K562 (cell line): ENCODE measurements around the gene TSPOAP1. TPM values are rescaled to one million over a fixed set of nuclear protein-coding genes. Genes with fewer than 3 reads are reported as not detected.

Source experiments
- ATF7 ChIP-seq: fragments of 450-650 bp; IDR thresholded peaks from 2 replicates; pipeline ENCODE4 v1.7.1; 2014; ENCODE audit warnings: mild to moderate bottlenecking, moderate library complexity
- E2F3 ChIP-seq: fragments of 250-450 bp; sonication (Bioruptor Pico); IDR thresholded peaks from 2 replicates; pipeline ENCODE4 v1.4.0; 2020; ENCODE audit warnings: mild to moderate bottlenecking
- SNRNP70 ChIP-seq: fragments of 200-400 bp; formaldehyde crosslinking; optimal IDR thresholded peaks from 2 replicates; pipeline ENCODE3; 2017; ENCODE audit warnings: low read depth, low read length
- SREBF1 ChIP-seq: fragments of 150-350 bp; IDR thresholded peaks from 2 replicates; pipeline ENCODE4 v1.6.1; 2014; ENCODE audit warnings: antibody characterized with exemption, low read depth, low read length, borderline replicate concordance
- TAF7 ChIP-seq: fragments of 450-650 bp; IDR thresholded peaks from 2 replicates; pipeline ENCODE4 v1.6.1; 2016; ENCODE audit warnings: missing genetic modification characterization, missing compliant biosample characterization
- XRCC5 ChIP-seq: fragments of 200-400 bp; formaldehyde crosslinking; IDR thresholded peaks from 2 replicates; pipeline ENCODE4 v1.6.1; 2017; ENCODE audit warnings: low read depth, mild to moderate bottlenecking, low read length
- ZBTB8A ChIP-seq: fragments of 450-650 bp; IDR thresholded peaks from 2 replicates; pipeline ENCODE4 v1.6.1; 2018; ENCODE audit warnings: mild to moderate bottlenecking, moderate library complexity; ENCODE audit not compliant: partially characterized antibody
- ZC3H8 ChIP-seq: fragments of 450-650 bp; IDR thresholded peaks from 2 replicates; pipeline ENCODE4 v1.6.1; 2017
- ZNF174 ChIP-seq: fragments of 250-450 bp; sonication (Bioruptor Pico); IDR thresholded peaks from 2 replicates; pipeline ENCODE4 v1.4.0; 2020; ENCODE audit warnings: mild to moderate bottlenecking
- ZNF324 ChIP-seq: fragments of 250-450 bp; sonication (Bioruptor Pico); IDR thresholded peaks from 2 replicates; pipeline ENCODE4 v1.4.0; 2020; ENCODE audit warnings: mild to moderate bottlenecking
- ZNF431 ChIP-seq: sonication (generic); formaldehyde crosslinking; IDR thresholded peaks from 2 replicates; pipeline ENCODE4 v1.8.0; 2022; ENCODE audit warnings: mild to moderate bottlenecking, missing genetic modification reagents
- ZNF57 ChIP-seq: fragments of 450-650 bp; formaldehyde crosslinking; IDR thresholded peaks from 2 replicates; pipeline ENCODE4 v1.4.0; 2020; ENCODE audit warnings: mild to moderate bottlenecking, moderate library complexity
- ZNF589 ChIP-seq: fragments of 200-800 bp; sonication (Bioruptor generic); IDR thresholded peaks from 2 replicates; pipeline ENCODE4 v1.6.1; 2016; ENCODE audit warnings: low read depth, missing genetic modification characterization, missing compliant biosample characterization
- polyA plus RNA-seq, 8 experiments: library from polyadenylated mRNA; depleted of rRNA in 4 of 8; stranded (reverse) in 5 of 8; unstranded in 3 of 8; fragments of >200 nt; fragmentation: Nextera tagmentation in 2 of 8; fragmentation: Illumina TruSeq in 1 of 8; extraction: Ambion mirVana in 2 of 8; extraction: Trizol in 1 of 8; gene quantifications; 2 replicates each; pipeline versions ENCODE4 v1.2.1 to v1.2.3, GENCODE V29; 2011 to 2014; ENCODE audit warnings: inconsistent platforms in 1 of 8, missing spikeins in 1 of 8
- total RNA-seq, 7 experiments: library from RNA; depleted of rRNA in 6 of 7; stranded (reverse); fragments of >200 nt in 6 of 7; fragmentation: Illumina TruSeq in 2 of 7; extraction: Trizol in 2 of 7; gene quantifications; 2 replicates each; pipeline versions ENCODE4 v1.2.1 to v1.2.3, GENCODE V29; 2011 to 2021; ENCODE audit warnings: low replicate concordance in 1 of 7
- TF ChIP-seq, protein P1 (sequence below), 2 experiments: fragments of 450-650 bp; IDR thresholded peaks; 2 replicates each; pipeline ENCODE4 v1.6.1; 2016; ENCODE audit warnings: mild to moderate bottlenecking in 2 of 2, borderline replicate concordance in 1 of 2, low read depth in 1 of 2, moderate library complexity in 1 of 2
- TF ChIP-seq, protein P2 (sequence below): sonication (generic); formaldehyde crosslinking; IDR thresholded peaks from 2 replicates; pipeline ENCODE4 v1.8.0; 2022; ENCODE audit warnings: mild to moderate bottlenecking, missing genetic modification reagents
- TF ChIP-seq, protein P3 (sequence below): fragments of 450-650 bp; IDR thresholded peaks from 2 replicates; pipeline ENCODE4 v1.6.1; 2016; ENCODE audit warnings: missing biosample characterization, missing genetic modification characterization

Gene TSPOAP1
- total and polyA plus RNA-seq, 9 of the 15 experiments (the other 6 are each of a cell fraction or from before 2014, with no cell fraction given): 0.87 to 3.9 (median 1.8) TPM; not detected in 2

DNA sequence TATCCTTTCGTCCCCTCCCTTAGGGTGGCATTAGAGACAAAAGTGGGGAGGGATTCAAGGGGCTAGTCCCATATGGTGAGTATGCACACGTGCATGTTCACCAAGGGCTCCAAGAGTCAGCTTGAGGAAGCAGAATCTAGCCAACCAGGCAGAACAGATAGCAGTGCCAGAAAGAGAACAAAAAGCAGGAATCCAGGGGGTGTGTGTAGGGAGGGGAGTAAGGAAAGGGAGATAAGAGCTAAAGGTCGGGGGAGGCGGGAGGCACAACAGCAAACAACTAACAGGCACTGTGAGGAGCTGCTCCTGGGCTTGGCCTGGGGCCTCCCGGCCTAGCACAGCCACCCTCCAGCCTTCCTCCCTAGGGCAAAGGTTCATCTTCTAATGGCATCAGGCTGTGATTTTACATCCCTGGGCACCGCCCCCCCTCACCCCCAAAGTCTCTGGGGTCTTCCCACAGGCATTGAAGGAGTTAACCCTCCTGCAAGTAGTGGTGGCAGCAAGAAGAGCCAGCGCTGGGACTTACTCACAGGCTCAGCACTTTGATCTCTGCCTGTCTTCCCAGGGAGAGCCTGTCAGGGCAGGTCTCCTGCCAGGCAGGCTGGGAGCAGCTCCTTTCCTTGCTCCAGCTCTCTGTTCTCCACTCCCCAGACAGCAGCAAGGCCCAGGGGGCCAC lies 35.8 kb upstream of the TSPOAP1 start (continued):
- TF ChIP-seq, protein P1, sequence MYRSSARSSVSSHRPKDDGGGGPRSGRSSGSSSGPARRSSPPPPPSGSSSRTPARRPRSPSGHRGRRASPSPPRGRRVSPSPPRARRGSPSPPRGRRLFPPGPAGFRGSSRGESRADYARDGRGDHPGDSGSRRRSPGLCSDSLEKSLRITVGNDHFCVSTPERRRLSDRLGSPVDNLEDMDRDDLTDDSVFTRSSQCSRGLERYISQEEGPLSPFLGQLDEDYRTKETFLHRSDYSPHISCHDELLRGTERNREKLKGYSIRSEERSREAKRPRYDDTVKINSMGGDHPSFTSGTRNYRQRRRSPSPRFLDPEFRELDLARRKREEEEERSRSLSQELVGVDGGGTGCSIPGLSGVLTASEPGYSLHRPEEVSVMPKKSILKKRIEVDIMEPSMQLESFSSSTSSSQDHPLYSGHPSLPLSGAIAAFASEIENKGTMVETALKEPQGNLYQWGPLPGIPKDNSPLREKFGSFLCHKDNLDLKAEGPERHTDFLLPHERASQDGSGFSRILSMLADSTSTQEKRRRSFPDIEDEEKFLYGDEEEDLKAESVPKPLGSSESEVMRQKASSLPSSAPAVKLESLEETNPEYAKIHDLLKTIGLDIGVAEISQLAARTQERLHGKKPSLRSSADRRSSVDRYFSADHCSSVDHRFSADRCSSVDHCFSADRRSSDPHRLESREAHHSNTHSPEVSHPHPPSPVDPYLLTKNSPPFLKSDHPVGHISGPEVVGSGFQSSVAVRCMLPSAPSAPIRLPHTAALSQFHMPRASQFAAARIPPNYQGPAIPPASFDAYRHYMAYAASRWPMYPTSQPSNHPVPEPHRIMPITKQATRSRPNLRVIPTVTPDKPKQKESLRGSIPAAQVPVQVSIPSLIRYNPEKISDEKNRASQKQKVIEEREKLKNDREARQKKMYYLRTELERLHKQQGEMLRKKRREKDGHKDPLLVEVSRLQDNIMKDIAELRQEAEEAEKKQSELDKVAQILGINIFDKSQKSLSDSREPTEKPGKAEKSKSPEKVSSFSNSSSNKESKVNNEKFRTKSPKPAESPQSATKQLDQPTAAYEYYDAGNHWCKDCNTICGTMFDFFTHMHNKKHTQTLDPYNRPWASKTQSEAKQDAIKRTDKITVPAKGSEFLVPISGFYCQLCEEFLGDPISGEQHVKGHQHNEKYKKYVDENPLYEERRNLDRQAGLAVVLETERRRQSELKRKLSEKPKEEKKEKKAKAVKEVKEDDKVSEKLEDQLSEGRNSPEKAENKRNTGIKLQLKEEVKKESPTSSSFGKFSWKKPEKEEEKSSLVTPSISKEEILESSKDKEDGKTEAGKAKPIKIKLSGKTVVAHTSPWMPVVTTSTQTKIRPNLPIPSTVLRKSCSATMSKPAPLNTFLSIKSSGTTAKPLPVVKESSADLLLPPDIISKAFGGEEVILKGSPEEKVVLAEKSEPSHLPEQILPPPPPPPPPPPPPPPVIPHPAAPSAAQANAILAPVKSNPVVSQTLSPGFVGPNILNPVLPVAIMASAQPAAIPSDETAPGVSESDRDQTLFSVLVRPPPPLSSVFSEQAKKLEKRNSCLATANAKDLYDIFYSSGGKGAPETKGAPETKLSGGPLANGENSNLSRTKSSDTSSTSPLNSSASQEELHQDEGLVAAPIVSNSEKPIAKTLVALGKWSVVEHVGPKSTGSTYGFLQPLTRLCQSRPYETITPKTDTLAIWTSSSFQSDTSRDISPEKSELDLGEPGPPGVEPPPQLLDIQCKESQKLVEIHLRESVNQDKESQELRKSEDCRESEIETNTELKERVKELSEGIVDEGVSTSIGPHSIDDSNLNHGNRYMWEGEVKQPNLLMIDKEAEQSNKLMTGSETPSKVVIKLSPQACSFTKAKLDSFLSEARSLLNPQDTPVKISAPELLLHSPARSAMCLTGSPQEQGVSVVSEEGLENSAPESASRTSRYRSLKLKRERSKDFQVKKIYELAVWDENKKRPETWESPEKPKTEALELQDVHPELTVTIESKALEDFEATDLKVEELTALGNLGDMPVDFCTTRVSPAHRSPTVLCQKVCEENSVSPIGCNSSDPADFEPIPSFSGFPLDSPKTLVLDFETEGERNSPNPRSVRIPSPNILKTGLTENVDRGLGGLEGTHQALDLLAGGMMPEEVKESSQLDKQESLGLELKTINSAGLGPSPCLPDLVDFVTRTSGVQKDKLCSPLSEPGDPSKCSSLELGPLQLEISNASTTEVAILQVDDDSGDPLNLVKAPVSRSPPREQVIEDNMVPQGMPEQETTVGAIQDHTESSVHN (IDR thresholded peaks at IDR 0.05; ENCODE audit: borderline replicate concordance in 1 of 2, low read depth in 1 of 2): peak in 1 of 2 experiments; percentile 51; a peak in 1 of 4 replicates
- TF ChIP-seq SREBF1 (no peak), ZNF324 (CRISPR knock-in tag) (no peak), ZNF589 (CRISPR knock-in tag) (no peak), ZNF57 (CRISPR knock-in tag) (0 out of 2 replicates have a peak, but pooled peaks have one; percentile 31), ZNF174 (CRISPR knock-in tag) (no peak), XRCC5 (peak; percentile 22; the same call in 1 of the 2 replicates), E2F3 (CRISPR knock-in tag) (no peak), ZC3H8 (0 out of 2 replicates have a peak, but pooled peaks have one; percentile 28), ZNF431 (CRISPR knock-in tag) (no peak), ZBTB8A (no peak), TAF7 (tag) (no peak), ATF7 (peak; percentile 25; the same call in 1 of the 2 replicates), SNRNP70 (no peak)
- TF ChIP-seq, protein P2, sequence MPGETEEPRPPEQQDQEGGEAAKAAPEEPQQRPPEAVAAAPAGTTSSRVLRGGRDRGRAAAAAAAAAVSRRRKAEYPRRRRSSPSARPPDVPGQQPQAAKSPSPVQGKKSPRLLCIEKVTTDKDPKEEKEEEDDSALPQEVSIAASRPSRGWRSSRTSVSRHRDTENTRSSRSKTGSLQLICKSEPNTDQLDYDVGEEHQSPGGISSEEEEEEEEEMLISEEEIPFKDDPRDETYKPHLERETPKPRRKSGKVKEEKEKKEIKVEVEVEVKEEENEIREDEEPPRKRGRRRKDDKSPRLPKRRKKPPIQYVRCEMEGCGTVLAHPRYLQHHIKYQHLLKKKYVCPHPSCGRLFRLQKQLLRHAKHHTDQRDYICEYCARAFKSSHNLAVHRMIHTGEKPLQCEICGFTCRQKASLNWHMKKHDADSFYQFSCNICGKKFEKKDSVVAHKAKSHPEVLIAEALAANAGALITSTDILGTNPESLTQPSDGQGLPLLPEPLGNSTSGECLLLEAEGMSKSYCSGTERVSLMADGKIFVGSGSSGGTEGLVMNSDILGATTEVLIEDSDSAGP (CRISPR knock-in tag): no peak
- TF ChIP-seq, protein P3, sequence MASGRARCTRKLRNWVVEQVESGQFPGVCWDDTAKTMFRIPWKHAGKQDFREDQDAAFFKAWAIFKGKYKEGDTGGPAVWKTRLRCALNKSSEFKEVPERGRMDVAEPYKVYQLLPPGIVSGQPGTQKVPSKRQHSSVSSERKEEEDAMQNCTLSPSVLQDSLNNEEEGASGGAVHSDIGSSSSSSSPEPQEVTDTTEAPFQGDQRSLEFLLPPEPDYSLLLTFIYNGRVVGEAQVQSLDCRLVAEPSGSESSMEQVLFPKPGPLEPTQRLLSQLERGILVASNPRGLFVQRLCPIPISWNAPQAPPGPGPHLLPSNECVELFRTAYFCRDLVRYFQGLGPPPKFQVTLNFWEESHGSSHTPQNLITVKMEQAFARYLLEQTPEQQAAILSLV (tag): no peak
